GM21619 (cell line): Measurements from ENCODE around the gene ADCY2.

Source experiments
- ATAC-seq: cut with Tn5 transposase; IDR thresholded peaks from one replicate; pipeline ENCODE4 v1.9.1; 2021; ENCODE audit not compliant: unreplicated experiment

ADCY2 gene

GRCh38 chr5:7586480-7586879, 190.5 kb downstream of the ADCY2 start:
- no peak for ATAC-seq

- ATAC-seq: no peak
Measured at GRCh38 chr5:7589800-7590199, 193.9 kb downstream of the ADCY2 start.

- no peak for ATAC-seq
Measured at GRCh38 chr5:7592910-7593309, 197.0 kb downstream of the ADCY2 start.

DNA sequence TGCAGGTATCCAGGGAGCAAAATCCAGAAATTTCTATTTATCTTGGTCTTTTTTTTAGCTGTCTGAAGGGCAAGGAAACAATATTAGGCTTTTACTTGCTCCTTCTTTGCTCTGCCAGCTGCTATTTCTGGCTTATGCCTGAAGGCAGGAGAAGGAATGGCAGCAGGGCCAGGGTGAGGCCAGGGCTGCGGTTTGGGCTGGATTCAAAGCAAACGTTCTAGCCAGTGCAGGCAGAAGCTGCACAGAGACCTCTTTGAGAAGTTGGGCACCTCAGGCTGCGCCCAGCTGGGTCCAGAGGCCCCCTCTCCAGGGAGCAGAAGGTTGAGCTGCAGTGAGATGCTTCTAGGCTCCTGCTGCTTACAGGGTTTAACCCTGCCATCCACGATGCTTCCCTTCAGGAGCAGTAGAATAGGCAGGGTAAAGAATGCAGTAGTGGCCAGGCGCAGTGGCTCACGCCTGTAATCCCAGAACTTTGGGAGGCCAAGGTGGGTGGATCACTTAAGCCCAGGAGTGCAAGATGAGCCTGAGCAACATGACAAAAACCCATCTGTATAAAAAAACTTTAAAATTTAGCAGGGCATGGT, 201.2 kb downstream of the ADCY2 start:
- ATAC-seq: no peak

GRCh38 chr5:7606840-7607465, 211.0 kb downstream of the ADCY2 start:
- no peak for ATAC-seq

DNA sequence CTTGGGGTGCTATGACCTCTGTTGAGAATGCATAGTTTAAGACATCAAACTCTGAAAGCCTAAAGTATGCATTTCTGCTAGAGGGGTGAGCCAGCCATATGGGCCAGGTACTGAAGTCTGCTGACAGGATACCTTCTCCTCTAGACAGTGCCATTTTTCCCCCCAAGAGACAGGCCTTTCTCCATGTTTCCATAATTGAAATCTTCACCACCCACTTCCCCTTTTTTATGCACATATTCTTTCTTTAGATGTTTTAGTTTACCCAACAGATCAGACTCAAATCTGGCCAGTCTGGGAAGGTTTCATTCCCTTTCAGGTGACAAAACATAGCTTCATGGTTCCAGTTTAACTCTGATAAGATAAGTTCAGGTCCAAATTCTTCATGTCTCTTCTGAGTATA, 212.8 kb downstream of the ADCY2 start:
- ATAC-seq: no peak

GRCh38 chr5:7609726-7610125, 213.8 kb downstream of the ADCY2 start:
- ATAC-seq: no peak

DNA sequence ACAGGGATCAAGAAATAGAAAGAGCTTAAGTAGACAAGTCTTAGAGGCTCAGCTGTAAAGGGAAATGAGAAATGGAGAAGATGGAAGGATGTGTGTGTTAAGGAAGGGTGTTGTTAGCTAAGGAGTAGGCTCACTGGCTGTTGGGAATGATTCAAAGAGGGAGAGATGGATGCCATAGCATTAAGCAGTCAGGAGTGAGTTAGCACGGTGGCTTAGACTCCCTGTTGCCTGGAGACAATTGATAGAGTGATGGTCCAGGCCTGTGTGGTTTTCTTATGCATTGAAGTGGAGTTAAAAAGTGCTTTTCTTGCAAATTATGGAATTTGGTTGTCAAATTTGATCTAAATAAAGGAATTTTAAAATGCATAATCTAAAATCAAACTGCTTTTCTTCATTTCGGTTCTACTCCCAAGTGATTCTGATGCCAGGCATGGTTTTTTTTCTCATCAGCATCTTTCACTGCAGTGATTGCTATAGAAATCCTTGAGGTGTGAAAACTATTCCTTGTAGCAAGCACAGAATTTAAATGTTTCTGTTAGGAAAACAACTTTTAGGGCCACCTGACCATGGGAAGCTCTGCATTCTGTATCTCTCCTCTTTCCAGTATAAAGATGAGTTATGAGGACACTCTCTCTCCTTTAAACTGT, 214.7 kb downstream of the ADCY2 start:
- ATAC-seq: no peak

DNA sequence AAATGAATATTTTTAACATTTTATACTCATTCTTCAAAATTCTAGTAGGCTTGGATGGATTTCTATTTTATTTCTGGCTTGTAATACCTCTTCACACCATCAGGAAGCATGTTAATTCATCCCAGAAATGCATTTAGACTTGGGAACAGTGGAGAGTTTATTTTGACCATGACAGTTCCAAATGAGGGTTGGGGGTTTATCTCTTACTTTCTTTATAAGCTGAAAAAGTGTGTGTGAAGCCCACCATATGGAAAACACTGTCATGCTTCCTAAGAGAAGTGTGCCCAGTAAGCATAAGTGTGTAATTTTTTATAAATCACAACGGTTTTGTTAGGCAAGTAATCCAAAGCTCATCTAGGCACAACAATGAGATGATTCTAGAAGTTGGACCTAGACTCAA, 215.6 kb downstream of the ADCY2 start:
- ATAC-seq: no peak

DNA sequence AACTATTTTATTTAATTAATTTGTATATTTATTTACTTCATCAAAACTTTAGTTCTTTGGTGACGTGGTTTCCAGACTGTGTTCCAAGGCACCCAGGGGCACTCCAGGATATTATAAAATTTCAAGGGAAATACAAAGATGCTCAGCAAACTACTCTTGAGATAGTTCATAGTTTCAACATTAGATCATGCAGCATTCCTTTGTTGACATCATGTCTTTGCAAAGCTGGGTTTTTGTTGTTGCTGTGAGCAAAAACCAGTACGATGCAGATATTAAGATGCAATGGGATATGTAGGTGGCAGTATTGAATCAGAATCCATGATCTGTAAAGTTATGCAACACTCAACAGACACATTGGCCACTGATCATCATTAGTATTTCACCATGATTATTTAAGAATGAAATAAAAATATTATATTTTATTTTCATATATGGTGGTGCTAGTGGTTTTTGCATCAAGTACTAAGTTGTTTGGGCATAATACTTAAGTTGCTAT, 219.7 kb downstream of the ADCY2 start:
- ATAC-seq: no peak

DNA sequence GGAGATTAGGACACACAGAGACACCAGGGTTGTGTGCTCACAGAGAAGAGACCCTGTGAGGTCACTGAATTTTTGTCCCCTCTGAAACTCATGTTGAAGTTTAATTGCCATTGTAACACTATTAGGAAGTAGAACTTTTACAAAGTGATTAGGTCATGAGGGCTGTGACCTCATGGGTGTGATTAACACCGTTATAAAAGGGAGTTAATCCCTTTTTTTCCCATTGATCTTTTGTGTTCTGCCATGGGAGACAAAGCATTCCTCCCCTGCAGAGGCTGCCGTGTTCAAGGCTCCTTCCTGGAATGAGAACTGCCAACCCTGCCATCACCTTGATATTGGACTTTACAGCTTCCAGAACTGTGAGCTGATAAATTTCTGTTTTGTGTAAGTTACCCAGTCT, 221.0 kb downstream of the ADCY2 start:
- ATAC-seq: no peak

DNA sequence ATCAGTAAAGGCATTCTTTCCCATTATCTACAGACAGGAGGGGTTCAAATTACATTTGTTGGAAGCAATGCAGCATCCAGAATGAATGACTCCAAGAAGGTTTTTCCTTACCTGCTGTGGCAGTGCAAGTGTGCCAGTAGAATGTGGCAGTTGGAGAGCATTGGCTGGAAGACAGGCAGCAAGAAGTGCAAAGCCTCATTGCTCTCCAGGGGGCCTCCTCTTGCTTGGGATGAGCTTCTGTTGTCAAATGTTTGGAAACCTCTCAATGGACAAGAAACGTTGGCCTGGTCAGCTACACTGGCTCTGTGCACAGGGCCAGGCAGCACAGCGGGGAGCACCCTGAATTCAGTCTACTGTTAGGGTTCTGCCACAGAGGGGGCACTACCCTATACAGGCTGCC, 226.6 kb downstream of the ADCY2 start:
- ATAC-seq: no peak

GRCh38 chr5:7625740-7626139, 229.8 kb downstream of the ADCY2 start:
- no peak for ATAC-seq

GRCh38 chr5:7628248-7628647, 232.3 kb downstream of the ADCY2 start:
- no peak for ATAC-seq

- no peak for ATAC-seq
Measured at GRCh38 chr5:7628820-7629219, 232.9 kb downstream of the ADCY2 start.

DNA sequence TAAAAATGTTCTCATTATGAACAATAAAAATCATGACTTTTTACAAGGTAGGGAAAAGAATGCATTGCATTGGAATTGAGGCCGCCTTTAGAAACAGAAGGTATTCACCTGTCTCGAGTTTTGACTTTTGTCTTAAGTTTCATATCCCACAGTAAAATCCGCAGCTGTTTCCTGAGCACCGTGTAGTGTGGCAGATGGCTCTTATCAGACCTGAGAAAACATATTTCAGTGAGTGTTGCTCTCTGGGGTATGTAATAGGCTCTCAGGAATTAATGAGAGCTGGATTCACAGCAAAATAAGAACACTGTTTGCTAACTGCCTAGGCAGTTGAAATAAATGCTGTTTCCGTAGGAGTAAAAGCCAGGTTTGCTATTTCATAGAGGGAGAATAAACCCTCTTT, 233.6 kb downstream of the ADCY2 start:
- ATAC-seq: no peak

- ATAC-seq: no peak
Measured at GRCh38 chr5:7634837-7635236, 238.9 kb downstream of the ADCY2 start.

- ATAC-seq: no peak
Measured at GRCh38 chr5:7638456-7638855, 242.5 kb downstream of the ADCY2 start.

DNA sequence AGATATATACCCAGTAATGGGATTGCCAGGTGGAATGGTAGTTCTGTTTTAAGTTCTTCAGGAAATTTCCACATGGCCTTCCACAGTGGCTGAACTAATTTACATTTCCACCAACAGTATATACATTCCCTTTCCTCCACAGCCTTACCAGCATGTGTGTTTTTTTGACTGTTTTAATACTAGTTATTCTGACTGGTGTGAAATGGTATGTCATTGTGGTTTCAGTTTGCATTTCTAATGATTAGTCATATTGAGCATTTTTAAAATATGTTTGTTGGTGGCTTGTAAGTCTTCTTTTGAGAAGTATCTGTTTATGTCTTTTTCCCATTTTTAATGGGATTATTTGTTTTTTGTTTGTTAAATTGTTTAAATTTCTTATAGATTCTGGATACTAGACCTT, 246.1 kb downstream of the ADCY2 start:
- ATAC-seq: no peak

DNA sequence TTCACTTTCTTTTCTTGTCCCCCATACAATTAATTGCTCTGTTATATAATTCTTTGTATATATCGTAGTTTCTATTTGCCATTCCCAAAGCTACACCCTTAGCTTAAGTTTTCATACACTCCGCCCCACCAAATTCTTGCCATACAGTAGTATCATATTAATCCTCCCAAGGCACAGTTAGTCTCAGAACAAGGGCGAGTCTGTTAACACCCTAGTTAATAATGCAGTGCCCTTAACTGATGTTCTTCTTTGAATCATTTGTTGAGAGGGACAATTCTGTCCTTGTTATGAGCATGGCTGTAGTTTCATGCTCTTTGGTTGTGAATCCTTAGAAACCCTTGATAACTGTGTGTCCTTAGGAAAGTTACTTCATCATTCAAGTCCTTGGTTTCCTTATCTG, 248.8 kb downstream of the ADCY2 start:
- ATAC-seq: no peak

DNA sequence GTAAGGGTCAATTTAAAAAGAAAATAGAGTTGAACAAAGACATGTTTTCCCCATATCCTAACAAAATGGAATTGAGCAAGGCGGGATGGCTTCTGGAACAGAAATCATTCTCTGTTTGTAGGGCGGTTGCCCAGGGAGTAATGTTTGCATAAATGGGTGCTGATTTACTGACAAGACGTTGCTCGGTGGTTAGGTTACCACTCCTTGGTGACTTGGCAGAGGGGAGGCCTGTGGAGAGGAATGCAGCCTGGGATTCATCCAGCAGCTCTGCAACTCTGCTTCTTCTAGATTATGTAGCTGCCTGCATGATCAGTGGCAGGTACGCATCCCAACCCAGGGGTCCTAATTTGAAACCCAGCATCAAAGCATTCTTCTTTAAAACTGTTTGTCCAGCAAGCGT, 254.8 kb downstream of the ADCY2 start:
- no peak for ATAC-seq

DNA sequence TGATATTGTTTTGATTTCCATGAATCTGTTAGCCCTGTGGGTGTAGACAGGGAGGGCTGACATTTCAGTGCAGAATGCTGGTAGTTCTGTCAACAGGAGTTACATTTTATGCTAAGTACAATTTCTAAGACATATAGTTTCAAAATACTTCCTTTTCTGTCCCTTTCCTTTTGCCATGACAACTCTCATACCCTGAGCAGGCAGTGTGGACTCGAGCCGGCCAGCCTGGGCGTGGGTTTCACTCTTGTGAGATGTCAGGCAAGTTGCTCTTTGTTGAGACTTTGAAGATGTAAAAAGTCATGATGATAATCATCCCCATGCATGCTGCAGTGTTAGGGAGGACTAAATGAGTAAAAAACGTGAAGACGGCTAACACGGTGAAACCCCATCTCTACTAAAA, 257.1 kb downstream of the ADCY2 start:
- no peak for ATAC-seq

DNA sequence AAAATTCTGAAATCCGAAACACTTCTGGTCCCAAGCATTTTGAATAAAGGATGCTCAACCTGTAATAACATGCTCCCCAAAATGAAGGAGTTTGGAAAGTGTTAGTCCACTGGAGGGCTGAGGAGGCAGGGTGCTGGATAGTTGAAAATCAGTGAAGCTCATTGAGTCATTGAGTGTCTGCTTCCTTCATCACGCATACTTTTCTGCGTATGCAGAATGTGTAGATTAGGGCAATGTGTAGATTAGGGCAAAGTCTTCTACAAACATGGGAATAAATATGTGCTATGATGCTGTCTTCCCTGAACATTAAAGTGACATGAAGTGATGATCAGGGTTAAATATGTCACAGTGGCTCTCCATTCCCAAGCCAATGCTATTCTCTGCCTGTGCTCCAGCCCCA, 261.2 kb downstream of the ADCY2 start:
- ATAC-seq: no peak
